COLO668 (cell line): Measurements from ENCODE around the gene FAM3B.

Experiments used
- DNase-seq: peaks from one replicate; lab custom pipeline; 2025; ENCODE audit not compliant: unreplicated experiment; lab: John Stamatoyannopoulos, UW

Gene FAM3B

GRCh38 chr21:41367945-41368734 is 51.5 kb downstream of the FAM3B start:
- DNase-seq = no peak

- DNase-seq = no peak
Measured at GRCh38 chr21:41368735-41369104, 52.1 kb downstream of the FAM3B start.

- DNase-seq = peak; percentile 10
Measured at GRCh38 chr21:41369105-41369919, 52.7 kb downstream of the FAM3B start.

- peak; percentile 26 for DNase-seq
Measured at GRCh38 chr21:41369920-41370839, 53.6 kb downstream of the FAM3B start.

- no peak for DNase-seq
Measured at GRCh38 chr21:41370840-41371684, 54.5 kb downstream of the FAM3B start.

- DNase-seq = no peak
Measured at GRCh38 chr21:41371685-41372030, 55.1 kb downstream of the FAM3B start.

- DNase-seq = no peak
Measured at GRCh38 chr21:41373253-41373652, 56.7 kb downstream of the FAM3B start.

GRCh38 chr21:41373763-41374162 is 57.2 kb downstream of the FAM3B start:
- no peak for DNase-seq

- no peak for DNase-seq
Measured at GRCh38 chr21:41374177-41374712, 57.6 kb downstream of the FAM3B start.

GRCh38 chr21:41374867-41375533 is 58.4 kb downstream of the FAM3B start:
- DNase-seq = no peak

- DNase-seq = no peak
Measured at GRCh38 chr21:41375875-41376274, 59.3 kb downstream of the FAM3B start.

- DNase-seq = no peak
Measured at GRCh38 chr21:41377715-41378114, 61.1 kb downstream of the FAM3B start.

GRCh38 chr21:41378849-41379248 is 62.2 kb downstream of the FAM3B start:
- no peak for DNase-seq

- DNase-seq = no peak
Measured at GRCh38 chr21:41379901-41380300, 63.3 kb downstream of the FAM3B start.

GRCh38 chr21:41381731-41382130 is 65.1 kb downstream of the FAM3B start:
- DNase-seq = no peak

- DNase-seq = no peak
Measured at GRCh38 chr21:41387042-41387819, 70.6 kb downstream of the FAM3B start.

GRCh38 chr21:41387824-41388223 is 71.2 kb downstream of the FAM3B start:
- no peak for DNase-seq

- DNase-seq = no peak
Measured at GRCh38 chr21:41388259-41388658, 71.7 kb downstream of the FAM3B start.
